GM18502 (cell line): ENCODE data around the gene ZNF135.

Source experiments
- ATAC-seq: cut with Tn5 transposase; IDR thresholded peaks from one replicate; pipeline ENCODE4 v1.9.1; 2021; ENCODE audit warnings: mild to moderate bottlenecking; ENCODE audit not compliant: unreplicated experiment, poor library complexity

The ZNF135 gene

GRCh38 chr19:58045411-58046050 lies 13.6 kb upstream of the ZNF135 start:
- ATAC-seq: no peak

GRCh38 chr19:58046856-58047255 lies 12.2 kb upstream of the ZNF135 start:
- ATAC-seq: no peak

DNA sequence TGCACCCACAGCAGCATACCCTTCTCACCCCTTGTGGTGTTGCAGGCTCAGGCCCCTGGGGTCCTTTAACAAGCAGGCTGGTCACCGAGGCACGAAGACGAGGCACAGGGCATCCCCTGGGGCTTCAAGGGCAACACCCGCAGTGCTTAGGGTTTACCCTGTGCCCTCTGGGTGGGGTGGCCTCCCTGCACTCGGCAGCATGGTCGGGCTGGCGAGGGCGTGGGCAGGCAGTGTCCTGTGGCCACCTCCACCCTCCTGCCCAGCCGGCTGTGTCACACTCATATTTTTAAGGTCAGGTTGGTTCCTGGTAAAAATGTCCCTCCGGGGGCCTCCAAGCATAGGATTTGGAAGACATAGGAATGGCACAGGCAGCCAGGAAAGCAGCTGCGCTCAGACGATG lies 11.4 kb upstream of the ZNF135 start:
- no peak for ATAC-seq

GRCh38 chr19:58052256-58052655 lies 6.8 kb upstream of the ZNF135 start:
- ATAC-seq: no peak

GRCh38 chr19:58053480-58054156 lies 5.5 kb upstream of the ZNF135 start:
- ATAC-seq: no peak

- ATAC-seq: no peak
Measured at GRCh38 chr19:58054901-58055874, 3.9 kb upstream of the ZNF135 start.

GRCh38 chr19:58056261-58056660 lies 2.8 kb upstream of the ZNF135 start:
- ATAC-seq: no peak

GRCh38 chr19:58056861-58057260 lies 2.2 kb upstream of the ZNF135 start:
- no peak for ATAC-seq

GRCh38 chr19:58058467-58058866 lies 615 bp upstream of the ZNF135 start:
- no peak for ATAC-seq

DNA sequence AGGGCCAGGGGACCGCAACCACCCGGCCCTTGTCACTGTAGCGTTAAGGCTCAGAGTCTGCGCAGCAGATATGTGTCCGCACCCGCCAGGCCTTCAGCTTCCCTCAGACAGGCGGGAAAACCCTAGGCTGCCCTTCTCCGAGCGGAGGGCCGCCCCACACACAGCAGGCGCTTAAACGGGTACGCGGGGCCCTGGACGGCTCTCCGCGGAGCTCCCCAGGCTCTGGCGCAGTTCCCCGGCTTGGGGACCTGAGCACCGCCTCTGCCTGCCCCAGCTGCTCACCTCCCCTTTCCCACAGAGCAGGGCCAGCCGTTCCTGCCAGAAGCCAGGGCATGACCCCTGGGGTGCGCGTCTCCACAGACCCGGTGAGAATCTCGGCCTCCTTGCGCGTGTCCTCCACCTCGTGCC lies 593 bp downstream of the ZNF135 start:
- no peak for ATAC-seq

GRCh38 chr19:58060231-58060630 lies 1.1 kb downstream of the ZNF135 start:
- no peak for ATAC-seq

- no peak for ATAC-seq
Measured at GRCh38 chr19:58063712-58064111, 4.6 kb downstream of the ZNF135 start.

GRCh38 chr19:58067240-58067912 lies 8.3 kb downstream of the ZNF135 start:
- no peak for ATAC-seq

DNA sequence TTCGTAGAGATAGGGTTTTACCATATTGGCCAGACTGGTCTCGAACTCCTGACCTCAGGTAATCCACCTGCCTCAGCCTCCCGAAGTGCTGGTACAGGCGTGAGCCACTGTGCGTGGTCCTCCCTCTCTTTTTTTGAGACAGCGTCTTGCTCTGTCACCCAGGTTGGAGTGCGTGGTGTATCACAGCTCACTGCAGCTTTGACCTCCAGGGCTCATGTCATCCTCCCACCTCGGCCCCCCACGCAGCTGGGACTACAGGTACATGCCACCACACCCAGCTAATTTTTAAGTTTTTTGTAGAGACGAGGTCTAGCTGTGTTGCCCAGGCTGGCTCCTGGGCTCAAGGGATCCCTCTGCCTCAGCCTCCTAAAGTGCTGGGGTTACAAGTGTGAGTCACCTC lies 20.7 kb downstream of the ZNF135 start:
- no peak for ATAC-seq

DNA sequence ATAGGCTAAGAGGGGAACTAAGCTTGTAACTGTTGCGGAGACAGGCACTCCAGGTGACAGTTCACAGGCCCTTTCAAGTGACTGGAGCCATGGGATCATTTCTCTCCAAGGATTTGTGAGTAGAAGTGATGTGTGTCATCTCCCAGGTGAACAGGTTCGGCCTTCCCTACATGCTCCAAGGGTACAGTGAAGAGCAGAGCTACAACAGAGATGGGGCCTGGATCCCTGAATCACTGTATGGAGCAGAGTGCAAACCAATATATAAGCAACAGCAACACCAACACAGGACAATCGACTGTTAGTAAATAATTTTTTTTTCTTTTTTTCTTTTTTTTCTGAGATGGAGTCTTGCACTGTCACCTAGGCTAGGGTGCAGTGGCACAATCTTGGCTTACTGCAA lies 23.9 kb downstream of the ZNF135 start:
- ATAC-seq: no peak

GRCh38 chr19:58084596-58085347 lies 25.7 kb downstream of the ZNF135 start:
- no peak for ATAC-seq

- ATAC-seq: no peak
Measured at GRCh38 chr19:58085348-58085875, 26.3 kb downstream of the ZNF135 start.

- no peak for ATAC-seq
Measured at GRCh38 chr19:58086825-58087710, 28.0 kb downstream of the ZNF135 start.
